K562 (cell line): ENCODE data around the gene ST3GAL5. TPM values are rescaled to one million over a fixed set of nuclear protein-coding genes. Genes with fewer than 3 reads are reported as not detected.
"Not testable (repeated sequence)": the region's sequence is repeated elsewhere in the genome, so short reads cannot be mapped to it uniquely, and the experiment has no call there.

Experiments used
- ATAC-seq: fragments of 200-7000 bp; cut with Tn5 transposase; 3 replicates; pipeline ENCODE4 v1.9.1; 2020; ENCODE audit warnings: moderate library complexity
- BruUV-seq: library from RNA; stranded (reverse); fragments of 400-500 nt; replicated peaks from 2 replicates; lab custom pipeline; 2021; lab: Mats Ljungman, UMichigan
- CTCF ChIA-PET: fragments of 300-600 bp; formaldehyde crosslinking; extraction: SDS; loops from one replicate; lab custom pipeline; 2021; ENCODE audit warnings: low intra/inter-chr PET ratio; lab: Yijun Ruan, JAX
- POLR2A ChIA-PET: fragments of 300-600, 350-650 bp; sonication (Branson Sonifier 250); formaldehyde crosslinking; extraction: SDS; loops from one replicate; lab custom pipeline; 2021; ENCODE audit warnings: antibody characterized with exemption, inconsistent platforms; lab: Yijun Ruan, JAX
- DNase-seq, 4 experiments: peaks; one replicate each; pipeline versions ENCODE4 v3.0.0 to v3.0.0-alpha.2; 2011 to 2018; ENCODE audit warnings: low spot score in 3 of 4, mixed read lengths in 3 of 4; ENCODE audit errors: extremely low read depth in 1 of 4
- FAIRE-seq: peaks from 2 replicates; lab custom pipeline; 2011; peaks lifted over from hg19 to GRCh38; lab: Jason Lieb, UNC
- H2AFZ ChIP-seq: 2 replicates; pipeline ENCODE4 v1.6.0; 2011; ENCODE audit warnings: low read depth, low read length, control low read depth, inconsistent platforms
- H3K27ac ChIP-seq: fragments of 200-600 bp; 3 replicates; pipeline ENCODE4 v1.8.0; 2011; ENCODE audit warnings: low read depth, mild to moderate bottlenecking, control low read depth, inconsistent platforms, low read length, moderate library complexity, mixed read lengths; ENCODE audit errors: extremely low read depth
- H3K27me3 ChIP-seq, 2 experiments: fragments of 300-600 bp in 1 of 2; 2 replicates in 1 of 2; 3 replicates in 1 of 2; pipeline versions ENCODE4 v1.6.0 to v1.8.0; 2011; ENCODE audit warnings: inconsistent platforms in 2 of 2, low read length in 2 of 2, mild to moderate bottlenecking in 1 of 2, mixed read lengths in 1 of 2, moderate library complexity in 1 of 2; ENCODE audit not compliant: control insufficient read depth in 2 of 2, insufficient read depth in 2 of 2
- H3K36me3 ChIP-seq: fragments of 300-600 bp; 3 replicates; pipeline ENCODE4 v1.8.0; 2011; ENCODE audit warnings: mild to moderate bottlenecking, low read length, inconsistent platforms; ENCODE audit not compliant: control insufficient read depth, insufficient read depth
- H3K4me1 ChIP-seq, 2 experiments: fragments of 200-600 bp in 1 of 2; replicated peaks in 1 of 2; 2 replicates in 1 of 2; 3 replicates in 1 of 2; pipeline versions ENCODE4 v1.5.1 to v1.8.0; 2011; ENCODE audit warnings: inconsistent platforms in 2 of 2, low read length in 2 of 2, mild to moderate bottlenecking in 1 of 2, mixed read lengths in 1 of 2, moderate library complexity in 1 of 2; ENCODE audit not compliant: control insufficient read depth in 2 of 2, insufficient read depth in 2 of 2
- H3K4me2 ChIP-seq: 2 replicates; pipeline ENCODE4 v1.6.1; 2011; ENCODE audit warnings: low read length, control low read depth, inconsistent platforms, mixed read lengths; ENCODE audit not compliant: insufficient read depth
- H3K4me3 ChIP-seq: fragments of 200-600 bp; sonication (generic), shearing (Covaris generic); 2 replicates; pipeline ENCODE4 v1.5.1; 2016; ENCODE audit warnings: control low read depth, inconsistent platforms
- H3K79me2 ChIP-seq: fragments of 200-600 bp; 3 replicates; pipeline ENCODE4 v1.8.0; 2011; ENCODE audit warnings: low read length, inconsistent platforms; ENCODE audit not compliant: control insufficient read depth, insufficient read depth
- H3K9ac ChIP-seq, 2 experiments: 2 replicates each; pipeline versions ENCODE4 v1.6.0 to v1.6.1; 2011; ENCODE audit warnings: low read depth in 2 of 2, low read length in 2 of 2, control low read depth in 1 of 2, inconsistent platforms in 1 of 2, mild to moderate bottlenecking in 1 of 2, mixed read lengths in 1 of 2; ENCODE audit not compliant: insufficient read depth in 1 of 2
- H3K9me1 ChIP-seq: one replicate; pipeline ENCODE4 v1.6.0; 2011; ENCODE audit warnings: inconsistent platforms, mild to moderate bottlenecking, low read length, moderate library complexity; ENCODE audit not compliant: control insufficient read depth, insufficient read depth
- H3K9me3 ChIP-seq: replicated peaks from 2 replicates; pipeline ENCODE4 v1.5.1; 2011; ENCODE audit warnings: low read depth, low read length, inconsistent platforms; ENCODE audit not compliant: control insufficient read depth, insufficient read depth
- H4K20me1 ChIP-seq: replicated peaks from 2 replicates; pipeline ENCODE4 v1.6.1; 2011; ENCODE audit warnings: low read length, inconsistent platforms, mixed read lengths; ENCODE audit not compliant: control insufficient read depth, insufficient read depth
- CBX3 ChIP-seq, 2 experiments: IDR thresholded peaks; 1 replicate in 1 of 2; 2 replicates in 1 of 2; pipeline ENCODE4 v1.6.1; 2012; ENCODE audit warnings: inconsistent platforms in 2 of 2, low read length in 2 of 2, borderline replicate concordance in 1 of 2, control low read depth in 1 of 2
- CBX5 ChIP-seq: IDR thresholded peaks from 2 replicates; pipeline ENCODE4 v1.6.1; 2014; ENCODE audit warnings: low read depth, borderline replicate concordance
- TRIM28 ChIP-seq: fragments of 450-650 bp; IDR thresholded peaks from 2 replicates; pipeline ENCODE4 v1.6.1; 2017
- ZFP36 ChIP-seq: fragments of 150-350 bp; IDR thresholded peaks from 2 replicates; pipeline ENCODE4 v1.6.1; 2018; ENCODE audit warnings: low read length, low read depth; ENCODE audit not compliant: partially characterized antibody
- WGBS: fragments of 100-300 bp; shearing (Covaris generic); methylation state at CpG from one replicate; pipeline ENCODE4 v1.1.6; 2016; ENCODE audit warnings: low coverage, mixed read lengths; ENCODE audit not compliant: insufficient coverage; ENCODE audit errors: missing lambda C conversion rate; 5-methylcytosine and 5-hydroxymethylcytosine counted together
- in situ Hi-C: fragments of 300-500 bp; cut with MboI; formaldehyde crosslinking; loops from 4 replicates; pipeline ENCODE4 v1.15.0; 2018; ENCODE audit warnings: inconsistent platforms, mixed read lengths
- intact Hi-C: fragments of 100-400 bp; cut with micrococcal nuclease; formaldehyde crosslinking; loops from 2 replicates; pipeline ENCODE4 v1.14.2; 2022
- polyA plus RNA-seq, 8 experiments: library from polyadenylated mRNA; depleted of rRNA in 4 of 8; stranded (reverse) in 5 of 8; unstranded in 3 of 8; fragments of >200 nt; fragmentation: Nextera tagmentation in 2 of 8; fragmentation: Illumina TruSeq in 1 of 8; extraction: Ambion mirVana in 2 of 8; extraction: Trizol in 1 of 8; gene quantifications; 2 replicates each; pipeline versions ENCODE4 v1.2.1 to v1.2.3, GENCODE V29; 2011 to 2014; ENCODE audit warnings: inconsistent platforms in 1 of 8, missing spikeins in 1 of 8
- total RNA-seq, 7 experiments: library from RNA; depleted of rRNA in 6 of 7; stranded (reverse); fragments of >200 nt in 6 of 7; fragmentation: Illumina TruSeq in 2 of 7; extraction: Trizol in 2 of 7; gene quantifications; 2 replicates each; pipeline versions ENCODE4 v1.2.1 to v1.2.3, GENCODE V29; 2011 to 2021; ENCODE audit warnings: low replicate concordance in 1 of 7
- TF ChIP-seq, protein P1 (sequence below): fragments of 450-650 bp; IDR thresholded peaks from 2 replicates; pipeline ENCODE4 v1.6.1; 2018; ENCODE audit warnings: mild to moderate bottlenecking, low read depth; ENCODE audit not compliant: partially characterized antibody

Gene ST3GAL5
- total and polyA plus RNA-seq, 9 of the 15 experiments (the other 6 are each of a cell fraction or from before 2014, with no cell fraction given): 1.6 to 10.0 (median 4.2) TPM

- DNase-seq, in situ Hi-C loops: not testable (repeated sequence)
Observed at GRCh38 chr2:85881781-85882180, 7.0 kb downstream of the ST3GAL5 start.

More at GRCh38 chr2:85881781-85882180, 7.0 kb downstream of the ST3GAL5 start:
- FAIRE-seq, H3K79me2 ChIP-seq, CTCF ChIA-PET, ATAC-seq, H3K9ac ChIP-seq, BruUV-seq, H3K9me3 ChIP-seq, H3K36me3 ChIP-seq, H3K27me3 ChIP-seq, H4K20me1 ChIP-seq, H3K27ac ChIP-seq, H2AFZ ChIP-seq, H3K4me2 ChIP-seq, H3K9me1 ChIP-seq, H3K4me3 ChIP-seq, POLR2A ChIA-PET: not testable (repeated sequence)
- WGBS: 78% methylated on average over 1 of the region's 1 CpG
- intact Hi-C loops: loop anchor here (10.0 kb wide), 1 partner anchor 113 kb away; no protein-coding TSS in a partner anchor
- peak in 1 of 2 experiments; percentile 28; a peak in 1 of 3 replicates for TF ChIP-seq CBX3 (IDR thresholded peaks at IDR 0.05; ENCODE audit: borderline replicate concordance in 1 of 2, low read length in 2 of 2)
- TF ChIP-seq, protein P1, sequence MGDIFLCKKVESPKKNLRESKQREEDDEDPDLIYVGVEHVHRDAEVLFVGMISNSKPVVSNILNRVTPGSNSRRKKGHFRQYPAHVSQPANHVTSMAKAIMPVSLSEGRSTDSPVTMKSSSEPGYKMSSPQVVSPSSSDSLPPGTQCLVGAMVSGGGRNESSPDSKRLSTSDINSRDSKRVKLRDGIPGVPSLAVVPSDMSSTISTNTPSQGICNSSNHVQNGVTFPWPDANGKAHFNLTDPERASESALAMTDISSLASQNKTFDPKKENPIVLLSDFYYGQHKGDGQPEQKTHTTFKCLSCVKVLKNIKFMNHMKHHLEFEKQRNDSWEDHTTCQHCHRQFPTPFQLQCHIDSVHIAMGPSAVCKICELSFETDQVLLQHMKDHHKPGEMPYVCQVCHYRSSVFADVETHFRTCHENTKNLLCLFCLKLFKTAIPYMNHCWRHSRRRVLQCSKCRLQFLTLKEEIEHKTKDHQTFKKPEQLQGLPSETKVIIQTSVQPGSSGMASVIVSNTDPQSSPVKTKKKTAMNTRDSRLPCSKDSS: peak; percentile 62
- TF ChIP-seq CBX5: 0 out of 2 replicates have a peak, but pooled peaks have one; percentile 28
- peak; percentile 61 for TF ChIP-seq ZFP36
- TF ChIP-seq TRIM28: peak; percentile 83
- peaks cover 7 to 10% of the 10 kb centered on the region in 2 experiments; a peak in 4 of 5 replicates for H3K4me1 ChIP-seq
